ENCODE measurements around the gene KLF15. TPM values are rescaled to one million over a fixed set of nuclear protein-coding genes. Genes with fewer than 3 reads are reported as not detected.

KLF15 gene
- total and polyA plus RNA-seq, 4 donors: 18.1 to 31.3 (median 24.6) TPM

- WGBS, 2 donors: 80 to 90% methylated on average over 4 of the region's 4 CpGs
- Histone ChIP-seq H3K4me3 (no peak overlapping the region), H3K36me3 (ENCODE audit: control insufficient read depth in 4 of 4, insufficient read depth in 4 of 4, low read length in 4 of 4) (no peaks in the 10 kb centered on the region), H3K27ac (ENCODE audit: low read depth in 1 of 2, low read length in 1 of 2) (no peak overlapping the region), H3K9me3 (ENCODE audit: control insufficient read depth in 4 of 4, insufficient read depth in 3 of 4, low read length in 3 of 4) (no peaks in the 10 kb centered on the region), H3K4me1 (ENCODE audit: control insufficient read depth in 5 of 5, insufficient read depth in 5 of 5, low read length in 5 of 5) (peaks cover 0 to 16% (median 5%) of the 10 kb centered on the region in 5 donors), H3K9ac (ENCODE audit: insufficient read depth in 1 of 2, low read length in 2 of 2) (no peak overlapping the region), H3K27me3 (ENCODE audit: control insufficient read depth in 3 of 3, insufficient read depth in 3 of 3, low read length in 2 of 3) (no peaks in the 10 kb centered on the region)
- DNase-seq (no peak), ATAC-seq (ENCODE audit: insufficient read depth, low FRiP score) (no peak)
- TF ChIP-seq CTCF (IDR thresholded peaks at IDR 0.05; ENCODE audit: control extremely low read depth, extremely low read depth): no peak
These were observed 61.7 kb downstream of the KLF15 start for GRCh38 chr3:126295407-126295939.

GRCh38 chr3:126294211-126294808 lies 62.9 kb downstream of the KLF15 start:
- H3K4me1 ChIP-seq (ENCODE audit: control insufficient read depth in 5 of 5, insufficient read depth in 5 of 5, low read length in 5 of 5): peaks cover 0 to 20% (median 5%) of the 10 kb centered on the region in 5 donors
- H3K27me3 ChIP-seq (ENCODE audit: control insufficient read depth in 3 of 3, insufficient read depth in 3 of 3, low read length in 2 of 3): no peaks in the 10 kb centered on the region
- H3K9ac ChIP-seq (ENCODE audit: insufficient read depth in 1 of 2, low read length in 2 of 2): no peak overlapping the region
- H3K27ac ChIP-seq (ENCODE audit: low read depth in 1 of 2, low read length in 1 of 2): peak overlapping the region; percentile 2 to 63
- WGBS, 2 donors: 81 to 88% methylated on average over 10 of the region's 10 CpGs
- ATAC-seq (ENCODE audit: insufficient read depth, low FRiP score): no peak
- H3K36me3 ChIP-seq (ENCODE audit: control insufficient read depth in 4 of 4, insufficient read depth in 4 of 4, low read length in 4 of 4): no peaks in the 10 kb centered on the region
- no peak for DNase-seq
- H3K9me3 ChIP-seq (ENCODE audit: control insufficient read depth in 4 of 4, insufficient read depth in 3 of 4, low read length in 3 of 4): no peaks in the 10 kb centered on the region
- TF ChIP-seq CTCF (IDR thresholded peaks at IDR 0.05; ENCODE audit: control extremely low read depth, extremely low read depth): no peak
- no peak overlapping the region for H3K4me3 ChIP-seq

GRCh38 chr3:126293370-126294082 lies 63.7 kb downstream of the KLF15 start:
- Histone ChIP-seq H3K36me3 (ENCODE audit: control insufficient read depth in 4 of 4, insufficient read depth in 4 of 4, low read length in 4 of 4) (no peaks in the 10 kb centered on the region), H3K9me3 (ENCODE audit: control insufficient read depth in 4 of 4, insufficient read depth in 3 of 4, low read length in 3 of 4) (peaks cover 0 to under 1% (median 0%) of the 10 kb centered on the region in 4 donors), H3K27ac (ENCODE audit: low read depth in 1 of 2, low read length in 1 of 2) (peak overlapping the region; percentile 57 to 63), H3K4me1 (ENCODE audit: control insufficient read depth in 5 of 5, insufficient read depth in 5 of 5, low read length in 5 of 5) (peaks cover 0 to 26% (median 5%) of the 10 kb centered on the region in 5 donors), H3K27me3 (ENCODE audit: control insufficient read depth in 3 of 3, insufficient read depth in 3 of 3, low read length in 2 of 3) (no peaks in the 10 kb centered on the region), H3K4me3 (no peak overlapping the region), H3K9ac (ENCODE audit: insufficient read depth in 1 of 2, low read length in 2 of 2) (peak overlapping the region in 1 of 2 donors; percentile 19)
- ATAC-seq (ENCODE audit: insufficient read depth, low FRiP score) (peak; percentile 77), DNase-seq (peak; percentile 56 to 84 (median 61))
- no peak for TF ChIP-seq CTCF (IDR thresholded peaks at IDR 0.05; ENCODE audit: control extremely low read depth, extremely low read depth)
- 64 to 82% methylated on average over 17 of the region's 17 CpGs for WGBS, 2 donors

Other genes starting within 250 kb of the KLF15 start
- gene ALDH1L1, start 176.8 kb downstream of the KLF15 start, total RNA-seq: 1 to 10 TPM in 1 of 2 donors, under 1 TPM in 1; 0.51 to 9.0 TPM
- 1 to 10 TPM; 2.3 to 3.3 TPM for gene ALDH1L1, start 176.8 kb downstream of the KLF15 start, polyA plus RNA-seq
- gene CFAP100, start 37.5 kb upstream of the KLF15 start, total RNA-seq: 10 to 100 TPM; 10.4 to 31.9 TPM
- gene CFAP100, start 37.5 kb upstream of the KLF15 start, polyA plus RNA-seq: 10 to 100 TPM in 1 of 2 donors, 1 to 10 TPM in 1; 7.7 to 12.5 TPM
- 10 to 100 TPM; 44.5 to 49.5 TPM for gene ZXDC, start 118.5 kb upstream of the KLF15 start, total RNA-seq
- 10 to 100 TPM; 12.9 to 15.2 TPM for gene ZXDC, start 118.5 kb upstream of the KLF15 start, polyA plus RNA-seq
- under 1 TPM; 0.09 to 0.21 TPM for gene UROC1, start 160.4 kb upstream of the KLF15 start, total RNA-seq
- gene UROC1, start 160.4 kb upstream of the KLF15 start, polyA plus RNA-seq: under 1 TPM; 0.01 to 0.08 TPM
- 1 to 10 TPM in 1 of 2 donors, under 1 TPM in 1; 0.74 to 2.7 TPM for gene CHST13, start 166.7 kb upstream of the KLF15 start, total RNA-seq
- 1 to 10 TPM in 1 of 2 donors, under 1 TPM in 1; 0.51 to 3.6 TPM for gene CHST13, start 166.7 kb upstream of the KLF15 start, polyA plus RNA-seq
- gene C3orf22, start 201.5 kb upstream of the KLF15 start, total RNA-seq: under 1 TPM in 1 of 2 donors, not detected in 1; 0.28 TPM
- not detected for gene C3orf22, start 201.5 kb upstream of the KLF15 start, polyA plus RNA-seq